ENCODE measurements around the gene EMC1. TPM values are rescaled to one million over a fixed set of nuclear protein-coding genes. Genes with fewer than 3 reads are reported as not detected.
A peak's percentile ranks its signal among the peaks of the same experiment; 100 is the strongest.

The EMC1 gene
- total RNA-seq, 2 donors from 2014 or later, result 42.1 to 86.2 TPM

GRCh38 chr1:19206947-19207346 lies 44.4 kb downstream of the EMC1 start:
- Histone ChIP-seq H3K27ac (no peak overlapping the region), H3K27me3 (replicated peaks; ENCODE audit: insufficient read depth) (no peaks in the 10 kb centered on the region), H3K9me3 (no peaks in the 10 kb centered on the region), H3K36me3 (no peaks in the 10 kb centered on the region), H3K4me3 (no peak overlapping the region), H3K4me1 (replicated peaks) (peaks cover 13% of the 10 kb centered on the region)
- TF ChIP-seq POLR2A (IDR thresholded peaks at IDR 0.05), result no peak
- TF ChIP-seq POLR2AphosphoS5 (IDR thresholded peaks at IDR 0.05), result no peak
- TF ChIP-seq CTCF (IDR thresholded peaks at IDR 0.05), result no peak
- DNase-seq (ENCODE audit: low spot score), result no peak
- 79% methylated on average over 3 of the region's 3 CpGs for WGBS
- intact Hi-C loops (cut with DNase I), result no loop called here

GRCh38 chr1:19205845-19206244 lies 45.5 kb downstream of the EMC1 start:
- Histone ChIP-seq H3K27me3 (replicated peaks; ENCODE audit: insufficient read depth) (no peaks in the 10 kb centered on the region), H3K4me1 (replicated peaks) (peaks cover 4% of the 10 kb centered on the region), H3K9me3 (no peaks in the 10 kb centered on the region), H3K4me3 (no peak overlapping the region), H3K36me3 (no peaks in the 10 kb centered on the region), H3K27ac (no peak overlapping the region)
- intact Hi-C loops (cut with DNase I), result no loop called here
- TF ChIP-seq POLR2AphosphoS5 (IDR thresholded peaks at IDR 0.05) (no peak), POLR2A (IDR thresholded peaks at IDR 0.05) (no peak), CTCF (IDR thresholded peaks at IDR 0.05) (no peak)
- 68% methylated on average over 5 of the region's 5 CpGs for WGBS
- no peak for DNase-seq (ENCODE audit: low spot score)

- TF ChIP-seq CTCF (IDR thresholded peaks at IDR 0.05), result no peak
- no peak for TF ChIP-seq POLR2AphosphoS5 (IDR thresholded peaks at IDR 0.05)
- intact Hi-C loops (cut with DNase I), result no loop called here
- WGBS, result 98% methylated on average over 1 of the region's 1 CpG
- H3K27me3 ChIP-seq (replicated peaks; ENCODE audit: insufficient read depth), result no peaks in the 10 kb centered on the region
- H3K4me3 ChIP-seq, result no peak overlapping the region
- no peaks in the 10 kb centered on the region for H3K36me3 ChIP-seq
- no peaks in the 10 kb centered on the region for H3K9me3 ChIP-seq
- no peak for DNase-seq (ENCODE audit: low spot score)
- peaks cover 3% of the 10 kb centered on the region for H3K4me1 ChIP-seq (replicated peaks)
- no peak overlapping the region for H3K27ac ChIP-seq
Observed at GRCh38 chr1:19205403-19205802, 45.9 kb downstream of the EMC1 start.

- no peak for TF ChIP-seq POLR2AphosphoS5 (IDR thresholded peaks at IDR 0.05)
- no peak for TF ChIP-seq CTCF (IDR thresholded peaks at IDR 0.05)
- no peak for TF ChIP-seq POLR2A (IDR thresholded peaks at IDR 0.05)
- intact Hi-C loops (cut with DNase I), result no loop called here
- Histone ChIP-seq H3K27ac (no peak overlapping the region), H3K4me1 (replicated peaks) (peaks cover 3% of the 10 kb centered on the region), H3K4me3 (no peak overlapping the region), H3K36me3 (no peaks in the 10 kb centered on the region), H3K27me3 (replicated peaks; ENCODE audit: insufficient read depth) (no peaks in the 10 kb centered on the region), H3K9me3 (no peaks in the 10 kb centered on the region)
- WGBS, result 89% methylated on average over 6 of the region's 6 CpGs
- no peak for DNase-seq (ENCODE audit: low spot score)
Observed at GRCh38 chr1:19204446-19205266, 46.7 kb downstream of the EMC1 start.

GRCh38 chr1:19203440-19203839 lies 47.9 kb downstream of the EMC1 start:
- Histone ChIP-seq H3K36me3 (peaks cover 0 to 8% of the 10 kb centered on the region in 2 donors), H3K4me1 (replicated peaks) (peaks cover 3% of the 10 kb centered on the region), H3K27me3 (replicated peaks; ENCODE audit: insufficient read depth) (no peaks in the 10 kb centered on the region), H3K9me3 (no peaks in the 10 kb centered on the region), H3K27ac (no peak overlapping the region), H3K4me3 (no peak overlapping the region)
- intact Hi-C loops (cut with DNase I), result no loop called here
- 7% methylated on average over 2 of the region's 2 CpGs for WGBS
- no peak for TF ChIP-seq POLR2A (IDR thresholded peaks at IDR 0.05)
- TF ChIP-seq POLR2AphosphoS5 (IDR thresholded peaks at IDR 0.05), result peak; percentile 81
- TF ChIP-seq CTCF (IDR thresholded peaks at IDR 0.05), result no peak
- DNase-seq (ENCODE audit: low spot score), result peak; percentile 80
